DOHH2 (cell line): Measurements from ENCODE around the gene SYCN.

Source experiments
- H3F3A ChIP-seq: fragments of 200-600 bp; sonication (generic), shearing (Covaris generic); 2 replicates; pipeline ENCODE4 v1.6.0; 2016; ENCODE audit warnings: antibody characterized with exemption, mild to moderate bottlenecking; ENCODE audit not compliant: control insufficient read depth, insufficient read depth
- H3K27ac ChIP-seq: fragments of 200-600 bp; sonication (generic); 2 replicates; pipeline ENCODE4 v1.5.1; 2014; ENCODE audit warnings: low read depth, mild to moderate bottlenecking, low read length, moderate library complexity
- H3K27me3 ChIP-seq: fragments of 200-600 bp; sonication (generic); 2 replicates; pipeline ENCODE4 v1.6.1; 2014; ENCODE audit warnings: mild to moderate bottlenecking, low read length, mixed read lengths; ENCODE audit not compliant: control insufficient read depth
- H3K36me3 ChIP-seq: fragments of 200-600 bp; sonication (generic); 2 replicates; pipeline ENCODE4 v1.6.1; 2014; ENCODE audit warnings: mild to moderate bottlenecking, low read length, moderate library complexity, mixed read lengths; ENCODE audit not compliant: control insufficient read depth
- H3K4me1 ChIP-seq: fragments of 200-600 bp; sonication (generic); 2 replicates; pipeline ENCODE4 v1.6.1; 2014; ENCODE audit warnings: mild to moderate bottlenecking, low read length, mixed read lengths; ENCODE audit not compliant: control insufficient read depth
- H3K4me2 ChIP-seq: fragments of 200-600 bp; sonication (generic); 2 replicates; pipeline ENCODE4 v1.6.0; 2014; ENCODE audit warnings: mild to moderate bottlenecking, low read length, moderate library complexity
- H3K4me3 ChIP-seq: fragments of 200-600 bp; sonication (generic); 2 replicates; pipeline ENCODE4 v1.5.1; 2014; ENCODE audit warnings: mild to moderate bottlenecking, low read length, mixed read lengths
- H3K79me2 ChIP-seq: fragments of 200-600 bp; sonication (generic); 2 replicates; pipeline ENCODE4 v1.6.1; 2014; ENCODE audit warnings: mild to moderate bottlenecking, low read length, mixed read lengths; ENCODE audit not compliant: control insufficient read depth
- H3K9me2 ChIP-seq: fragments of 200-600 bp; sonication (generic); replicated peaks from 2 replicates; pipeline ENCODE4 v1.6.1; 2014; ENCODE audit warnings: mild to moderate bottlenecking, low read length, mixed read lengths; ENCODE audit not compliant: control insufficient read depth
- H3K9me3 ChIP-seq: fragments of 200-600 bp; sonication (generic); 2 replicates; pipeline ENCODE4 v1.6.1; 2014; ENCODE audit warnings: antibody characterized with exemption, low read length, mixed read lengths; ENCODE audit not compliant: control insufficient read depth, insufficient read depth
- H4K20me1 ChIP-seq: fragments of 200-600 bp; sonication (generic); 2 replicates; pipeline ENCODE4 v1.6.0; 2014; ENCODE audit warnings: low read depth, mild to moderate bottlenecking, antibody characterized with exemption, low read length, moderate library complexity; ENCODE audit not compliant: control insufficient read depth, insufficient read depth
- CTCF ChIP-seq: fragments of 200-600 bp; sonication (generic); IDR thresholded peaks from one replicate; pipeline ENCODE4 v1.5.1; 2014; ENCODE audit warnings: antibody characterized with exemption, mild to moderate bottlenecking, low read depth, low read length; ENCODE audit not compliant: poor library complexity, severe bottlenecking
- EZH2phosphoT487 ChIP-seq: fragments of 200-600 bp; sonication (generic); IDR thresholded peaks from 2 replicates; pipeline ENCODE4 v1.6.1; 2017; ENCODE audit warnings: borderline replicate concordance, mild to moderate bottlenecking, antibody characterized with exemption, low read length, moderate library complexity, mixed read lengths

The SYCN gene

GRCh38 chr19:39173502-39173991, 30.5 kb downstream of the SYCN start:
- no peak for TF ChIP-seq CTCF
- TF ChIP-seq EZH2phosphoT487 = no peak
- no peaks in the 10 kb centered on the region for H4K20me1 ChIP-seq
- H3K36me3 ChIP-seq = no peaks in the 10 kb centered on the region
- H3K4me3 ChIP-seq = no peak overlapping the region
- no peak overlapping the region for H3K27ac ChIP-seq
- no peaks in the 10 kb centered on the region for H3F3A ChIP-seq
- no peaks in the 10 kb centered on the region for H3K27me3 ChIP-seq
- no peaks in the 10 kb centered on the region for H3K9me2 ChIP-seq
- no peaks in the 10 kb centered on the region for H3K9me3 ChIP-seq
- no peak overlapping the region for H3K4me2 ChIP-seq
- no peaks in the 10 kb centered on the region for H3K4me1 ChIP-seq
- no peaks in the 10 kb centered on the region for H3K79me2 ChIP-seq

- Histone ChIP-seq H3F3A (no peaks in the 10 kb centered on the region), H3K36me3 (no peaks in the 10 kb centered on the region)
- TF ChIP-seq CTCF (no peak), EZH2phosphoT487 (no peak)
These were observed 31.2 kb downstream of the SYCN start for GRCh38 chr19:39172700-39173501.

GRCh38 chr19:39171479-39172465, 32.3 kb downstream of the SYCN start:
- no peak overlapping the region for H3K4me2 ChIP-seq
- no peaks in the 10 kb centered on the region for H3K79me2 ChIP-seq
- H4K20me1 ChIP-seq = no peaks in the 10 kb centered on the region
- TF ChIP-seq EZH2phosphoT487 (no peak), CTCF (no peak)
- no peaks in the 10 kb centered on the region for H3F3A ChIP-seq
- H3K9me2 ChIP-seq = no peaks in the 10 kb centered on the region
- H3K9me3 ChIP-seq = no peaks in the 10 kb centered on the region
- H3K4me1 ChIP-seq = no peaks in the 10 kb centered on the region
- no peaks in the 10 kb centered on the region for H3K27me3 ChIP-seq
- H3K36me3 ChIP-seq = no peaks in the 10 kb centered on the region
- H3K4me3 ChIP-seq = no peak overlapping the region
- H3K27ac ChIP-seq = no peak overlapping the region

More at GRCh38 chr19:39172700-39173501, 31.2 kb downstream of the SYCN start:
- Histone ChIP-seq H3K4me1 (no peaks in the 10 kb centered on the region), H3K27me3 (no peaks in the 10 kb centered on the region), H3K9me2 (no peaks in the 10 kb centered on the region), H4K20me1 (no peaks in the 10 kb centered on the region), H3K79me2 (no peaks in the 10 kb centered on the region), H3K27ac (no peak overlapping the region), H3K9me3 (no peaks in the 10 kb centered on the region), H3K4me3 (no peak overlapping the region), H3K4me2 (no peak overlapping the region)
